Central memory CD8-positive, alpha-beta T cell (primary cell): ENCODE results near the gene LANCL3.
"Not testable (repeated sequence)": the region's sequence is repeated elsewhere in the genome, so short reads cannot be mapped to it uniquely, and the experiment has no call there.

Experiments used
- ATAC-seq: fragments of 150-1000 bp; cut with Tn5 transposase; replicated peaks from 2 replicates; pipeline ENCODE4 v1.10.0; 2022; ENCODE audit warnings: mild to moderate bottlenecking, moderate FRiP score, moderate number of reproducible peaks; ENCODE audit not compliant: poor library complexity, severe bottlenecking; ENCODE audit errors: extremely low read depth
- DNase-seq, 2 donors: peaks; one replicate each; pipeline ENCODE4 v3.0.0; 2021; ENCODE audit warnings: low spot score in 2 of 2
- H3K27ac Mint-ChIP-seq: one replicate; pipeline ENCODE4 v1.8.0; 2022; ENCODE audit warnings: low read depth, mild to moderate bottlenecking, moderate library complexity, mixed read lengths
- H3K27me3 Mint-ChIP-seq: one replicate; pipeline ENCODE4 v1.8.0; 2022; ENCODE audit warnings: mixed read lengths
- H3K36me3 Mint-ChIP-seq: one replicate; pipeline ENCODE4 v1.8.0; 2022; ENCODE audit warnings: mild to moderate bottlenecking, moderate library complexity, mixed read lengths; ENCODE audit not compliant: insufficient read depth
- H3K4me1 Mint-ChIP-seq: one replicate; pipeline ENCODE4 v1.8.0; 2022; ENCODE audit warnings: mixed read lengths
- H3K4me3 Mint-ChIP-seq: one replicate; pipeline ENCODE4 v1.8.0; 2022; ENCODE audit warnings: mild to moderate bottlenecking, moderate library complexity, mixed read lengths
- H3K9me3 Mint-ChIP-seq: one replicate; pipeline ENCODE4 v1.8.0; 2022; ENCODE audit warnings: mixed read lengths

LANCL3 gene

GRCh38 chrX:37578045-37578444 lies 6.6 kb downstream of the LANCL3 start:
- H3K27ac Mint-ChIP-seq = no peak overlapping the region
- H3K27me3 Mint-ChIP-seq = no peaks in the 10 kb centered on the region
- peaks cover 4% of the 10 kb centered on the region for H3K4me1 Mint-ChIP-seq
- no peaks in the 10 kb centered on the region for H3K9me3 Mint-ChIP-seq
- ATAC-seq (no peak), DNase-seq (no peak)
- no peaks in the 10 kb centered on the region for H3K36me3 Mint-ChIP-seq
- no peak overlapping the region for H3K4me3 Mint-ChIP-seq

GRCh38 chrX:37580080-37580479 lies 8.6 kb downstream of the LANCL3 start:
- Mint-ChIP-seq H3K4me1 (peaks cover 6% of the 10 kb centered on the region), H3K9me3 (no peaks in the 10 kb centered on the region)
- no peak for ATAC-seq

GRCh38 chrX:37587337-37587736 lies 15.9 kb downstream of the LANCL3 start:
- not testable (repeated sequence) for H3K36me3 Mint-ChIP-seq, H3K4me3 Mint-ChIP-seq, H3K9me3 Mint-ChIP-seq, H3K27me3 Mint-ChIP-seq, H3K27ac Mint-ChIP-seq, ATAC-seq, H3K4me1 Mint-ChIP-seq, DNase-seq

More at GRCh38 chrX:37580080-37580479, 8.6 kb downstream of the LANCL3 start:
- Mint-ChIP-seq H3K4me3 (no peak overlapping the region), H3K27ac (no peak overlapping the region), H3K27me3 (no peaks in the 10 kb centered on the region), H3K36me3 (no peaks in the 10 kb centered on the region)
- DNase-seq = no peak

- H3K27me3 Mint-ChIP-seq = no peaks in the 10 kb centered on the region
- no peak for ATAC-seq
These were observed 18.6 kb downstream of the LANCL3 start for GRCh38 chrX:37590047-37590446.

GRCh38 chrX:37594755-37595382 lies 23.4 kb downstream of the LANCL3 start:
- no peak for DNase-seq
- Mint-ChIP-seq H3K9me3 (no peaks in the 10 kb centered on the region), H3K27me3 (no peaks in the 10 kb centered on the region), H3K4me3 (no peak overlapping the region), H3K36me3 (no peaks in the 10 kb centered on the region), H3K27ac (no peak overlapping the region), H3K4me1 (no peaks in the 10 kb centered on the region)
- no peak for ATAC-seq

More at GRCh38 chrX:37590047-37590446, 18.6 kb downstream of the LANCL3 start:
- no peak for DNase-seq
- Mint-ChIP-seq H3K4me1 (no peaks in the 10 kb centered on the region), H3K9me3 (no peaks in the 10 kb centered on the region), H3K27ac (no peak overlapping the region), H3K4me3 (no peak overlapping the region), H3K36me3 (no peaks in the 10 kb centered on the region)

GRCh38 chrX:37599729-37600128 lies 28.3 kb downstream of the LANCL3 start:
- Mint-ChIP-seq H3K9me3 (no peaks in the 10 kb centered on the region), H3K36me3 (no peaks in the 10 kb centered on the region), H3K27ac (no peak overlapping the region), H3K4me1 (no peaks in the 10 kb centered on the region), H3K27me3 (no peaks in the 10 kb centered on the region), H3K4me3 (no peak overlapping the region)
- ATAC-seq (no peak), DNase-seq (no peak)

GRCh38 chrX:37603938-37604409 lies 32.5 kb downstream of the LANCL3 start:
- Mint-ChIP-seq H3K4me1 (no peaks in the 10 kb centered on the region), H3K4me3 (no peak overlapping the region), H3K27me3 (no peaks in the 10 kb centered on the region), H3K36me3 (no peaks in the 10 kb centered on the region), H3K9me3 (no peaks in the 10 kb centered on the region), H3K27ac (no peak overlapping the region)
- ATAC-seq = no peak
- no peak for DNase-seq

- DNase-seq = no peak
- H3K4me3 Mint-ChIP-seq = no peak overlapping the region
- no peak overlapping the region for H3K27ac Mint-ChIP-seq
- ATAC-seq = no peak
- no peaks in the 10 kb centered on the region for H3K27me3 Mint-ChIP-seq
- H3K36me3 Mint-ChIP-seq = no peaks in the 10 kb centered on the region
- no peaks in the 10 kb centered on the region for H3K9me3 Mint-ChIP-seq
- no peaks in the 10 kb centered on the region for H3K4me1 Mint-ChIP-seq
These were observed 35.8 kb downstream of the LANCL3 start for GRCh38 chrX:37607243-37607642.

- no peak overlapping the region for H3K4me3 Mint-ChIP-seq
- no peaks in the 10 kb centered on the region for H3K4me1 Mint-ChIP-seq
- no peak for ATAC-seq
- no peak overlapping the region for H3K27ac Mint-ChIP-seq
- no peak for DNase-seq
- H3K9me3 Mint-ChIP-seq = no peaks in the 10 kb centered on the region
- no peaks in the 10 kb centered on the region for H3K27me3 Mint-ChIP-seq
- no peaks in the 10 kb centered on the region for H3K36me3 Mint-ChIP-seq
These were observed 36.7 kb downstream of the LANCL3 start for GRCh38 chrX:37608156-37608555.

- H3K9me3 Mint-ChIP-seq = no peaks in the 10 kb centered on the region
- H3K27ac Mint-ChIP-seq = no peak overlapping the region
- H3K4me3 Mint-ChIP-seq = no peak overlapping the region
- no peaks in the 10 kb centered on the region for H3K27me3 Mint-ChIP-seq
- ATAC-seq (no peak), DNase-seq (no peak)
- H3K36me3 Mint-ChIP-seq = no peaks in the 10 kb centered on the region
- H3K4me1 Mint-ChIP-seq = no peaks in the 10 kb centered on the region
These were observed 38.3 kb downstream of the LANCL3 start for GRCh38 chrX:37609727-37610126.

- Mint-ChIP-seq H3K27me3 (no peaks in the 10 kb centered on the region), H3K4me1 (no peaks in the 10 kb centered on the region), H3K27ac (no peak overlapping the region), H3K36me3 (no peaks in the 10 kb centered on the region), H3K4me3 (no peak overlapping the region), H3K9me3 (no peaks in the 10 kb centered on the region)
- no peak for DNase-seq
- ATAC-seq = no peak
These were observed 42.5 kb downstream of the LANCL3 start for GRCh38 chrX:37613933-37614332.

GRCh38 chrX:37627602-37628001 lies 56.1 kb downstream of the LANCL3 start:
- H3K9me3 Mint-ChIP-seq = no peaks in the 10 kb centered on the region
- H3K4me3 Mint-ChIP-seq = no peak overlapping the region
- no peaks in the 10 kb centered on the region for H3K4me1 Mint-ChIP-seq
- no peak overlapping the region for H3K27ac Mint-ChIP-seq
- no peaks in the 10 kb centered on the region for H3K36me3 Mint-ChIP-seq
- ATAC-seq (no peak), DNase-seq (no peak)
- no peaks in the 10 kb centered on the region for H3K27me3 Mint-ChIP-seq

GRCh38 chrX:37638047-37638446 lies 66.6 kb downstream of the LANCL3 start:
- no peaks in the 10 kb centered on the region for H3K4me1 Mint-ChIP-seq

More at GRCh38 chrX:37638047-37638446, 66.6 kb downstream of the LANCL3 start:
- Mint-ChIP-seq H3K9me3 (no peaks in the 10 kb centered on the region), H3K4me3 (no peak overlapping the region), H3K27ac (no peak overlapping the region), H3K27me3 (no peaks in the 10 kb centered on the region), H3K36me3 (no peaks in the 10 kb centered on the region)
- ATAC-seq (no peak), DNase-seq (no peak)
